GM18505 (cell line): ENCODE results near the gene CAPRIN2.

Experiments
- ATAC-seq: cut with Tn5 transposase; IDR thresholded peaks from one replicate; pipeline ENCODE4 v1.9.1; 2021; ENCODE audit not compliant: unreplicated experiment
- POLR2A ChIP-seq: IDR thresholded peaks from 4 replicates; pipeline ENCODE4 v1.6.1; 2011; ENCODE audit warnings: borderline replicate concordance; ENCODE audit not compliant: insufficient read depth, insufficient read length; ENCODE audit errors: extremely low read depth

Gene CAPRIN2

DNA sequence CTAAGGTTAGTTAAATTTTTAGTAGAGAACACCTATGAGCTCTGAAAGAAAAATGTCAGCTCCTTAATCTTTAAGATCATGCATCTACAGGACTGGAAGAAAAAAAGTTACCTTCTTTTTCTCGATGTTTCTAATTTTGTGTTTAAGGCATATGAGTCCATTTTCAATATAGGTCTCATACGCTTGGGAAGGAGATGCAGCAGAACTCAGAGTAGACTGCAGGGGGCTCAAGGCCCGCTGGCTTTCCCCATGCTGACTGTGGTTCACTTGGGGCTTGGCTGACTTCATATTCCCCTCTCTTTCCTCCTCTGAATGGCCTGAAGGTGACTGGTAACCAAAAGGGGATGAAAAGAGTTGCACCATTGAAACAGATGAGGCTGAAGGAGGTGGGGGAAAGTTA lies 1.5 kb downstream of the CAPRIN2 start:
- TF ChIP-seq POLR2A, result no peak
- ATAC-seq, result no peak

DNA sequence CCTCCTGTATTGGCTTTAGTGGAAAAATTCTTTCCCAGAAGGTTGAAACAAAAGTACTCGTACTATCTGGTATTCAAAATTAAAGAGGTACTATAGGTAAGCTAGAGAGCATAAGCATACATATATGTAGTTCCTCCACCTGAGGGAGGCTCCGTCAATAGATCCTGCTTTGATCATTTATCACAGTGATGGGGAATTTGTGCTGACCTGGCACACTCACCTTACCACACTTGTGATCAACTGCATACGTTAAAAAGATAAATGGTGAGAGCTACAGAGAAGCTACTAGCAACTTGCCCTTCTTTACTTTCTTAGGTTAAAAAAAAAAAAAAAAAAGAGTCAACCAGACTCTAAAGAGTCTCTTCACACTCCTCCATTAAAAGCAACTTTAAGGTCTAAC lies 2.5 kb downstream of the CAPRIN2 start:
- ATAC-seq, result no peak
- TF ChIP-seq POLR2A, result no peak

DNA sequence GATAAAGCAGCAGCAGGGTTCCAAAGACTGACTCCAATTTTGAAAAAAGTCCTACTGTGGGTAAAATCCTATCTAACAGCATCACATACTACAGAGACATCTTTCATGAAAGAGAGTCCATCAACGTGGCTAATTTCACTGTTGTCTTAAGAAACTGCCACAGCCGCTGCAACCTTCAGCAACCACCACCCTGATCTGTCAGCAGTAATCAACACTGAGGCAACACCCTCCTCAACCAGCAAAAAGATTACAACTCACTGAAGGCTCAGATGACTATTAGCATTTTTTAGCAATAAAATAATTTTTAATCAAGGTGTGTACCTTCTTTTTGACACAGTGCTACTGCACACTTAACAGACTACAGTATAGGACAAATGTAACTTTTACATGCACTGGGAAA lies 6.6 kb downstream of the CAPRIN2 start:
- no peak for ATAC-seq
- TF ChIP-seq POLR2A, result no peak

DNA sequence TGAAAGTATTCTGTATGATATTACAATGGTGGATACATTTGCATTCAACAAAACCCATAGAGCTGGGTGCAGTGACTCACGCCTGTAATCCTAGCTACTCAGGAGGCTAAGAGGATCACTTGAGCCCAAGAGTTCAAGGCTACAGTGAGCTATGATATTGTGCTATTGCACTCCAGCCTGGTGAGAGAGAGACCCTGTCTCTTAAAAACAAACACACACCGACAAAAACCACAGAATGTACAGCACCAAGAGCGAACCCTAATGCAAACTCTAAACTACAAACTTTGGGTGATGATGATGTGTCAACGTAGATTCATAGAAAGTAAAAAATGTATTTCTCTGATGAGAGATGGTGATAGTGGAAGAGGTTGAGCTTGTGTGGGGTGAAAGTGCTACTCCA lies 8.6 kb downstream of the CAPRIN2 start:
- TF ChIP-seq POLR2A, result no peak
- ATAC-seq, result no peak

DNA sequence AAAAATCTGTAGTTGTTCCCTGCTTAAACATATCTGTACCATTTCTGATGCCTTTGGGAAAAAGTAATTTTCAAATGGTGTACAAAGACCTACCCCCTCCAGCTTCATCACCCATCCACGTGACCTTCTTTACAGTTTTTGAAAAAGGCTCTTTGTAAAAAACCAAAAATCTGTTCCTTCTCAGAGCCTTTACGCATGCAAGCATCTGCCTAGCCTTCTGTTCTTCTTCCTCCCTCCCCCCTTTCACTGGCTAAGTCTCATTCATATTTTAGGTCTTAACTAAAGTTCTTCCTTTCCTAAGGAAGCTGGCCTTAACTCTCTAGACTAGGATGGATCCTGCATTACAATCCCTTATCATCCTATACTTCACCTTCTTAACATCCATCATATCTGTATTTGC lies 10.4 kb downstream of the CAPRIN2 start:
- no peak for TF ChIP-seq POLR2A
- ATAC-seq, result no peak

DNA sequence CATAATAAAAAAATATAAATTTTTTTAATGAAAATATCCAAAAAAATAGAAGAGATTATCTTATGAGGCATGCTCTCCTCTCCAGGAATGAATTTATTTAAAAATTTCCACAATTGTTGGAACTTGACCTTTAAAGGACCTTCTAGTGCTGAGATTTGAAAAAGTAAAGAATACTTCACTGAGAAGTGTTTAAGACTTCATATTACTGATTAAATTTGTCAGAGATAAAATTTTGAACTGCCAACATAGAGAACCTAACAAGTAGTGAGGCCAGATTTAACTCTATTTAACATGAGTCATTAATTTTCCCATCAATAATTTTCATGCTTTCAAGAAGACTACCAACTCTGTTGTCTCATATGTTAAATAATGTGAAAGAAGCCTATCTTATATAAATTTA lies 14.5 kb downstream of the CAPRIN2 start:
- no peak for ATAC-seq
- no peak for TF ChIP-seq POLR2A

DNA sequence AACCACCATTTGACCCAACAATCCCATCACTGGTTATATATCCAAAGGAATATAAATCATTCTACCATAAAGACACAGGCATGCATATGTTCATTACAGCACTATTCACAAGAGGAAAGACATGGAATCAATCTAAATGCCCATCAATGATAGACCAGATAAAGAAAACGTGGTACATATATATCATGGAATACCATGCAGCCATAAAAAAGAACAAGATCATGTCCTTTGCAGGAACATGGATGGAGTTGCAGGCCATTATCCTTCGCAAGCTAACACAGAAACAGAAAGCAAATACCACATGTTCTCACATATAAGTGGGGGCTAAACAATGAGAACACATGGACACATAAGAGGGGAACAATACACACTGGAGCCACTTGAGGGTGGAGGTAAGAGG lies 15.7 kb downstream of the CAPRIN2 start:
- ATAC-seq, result no peak
- TF ChIP-seq POLR2A, result no peak

DNA sequence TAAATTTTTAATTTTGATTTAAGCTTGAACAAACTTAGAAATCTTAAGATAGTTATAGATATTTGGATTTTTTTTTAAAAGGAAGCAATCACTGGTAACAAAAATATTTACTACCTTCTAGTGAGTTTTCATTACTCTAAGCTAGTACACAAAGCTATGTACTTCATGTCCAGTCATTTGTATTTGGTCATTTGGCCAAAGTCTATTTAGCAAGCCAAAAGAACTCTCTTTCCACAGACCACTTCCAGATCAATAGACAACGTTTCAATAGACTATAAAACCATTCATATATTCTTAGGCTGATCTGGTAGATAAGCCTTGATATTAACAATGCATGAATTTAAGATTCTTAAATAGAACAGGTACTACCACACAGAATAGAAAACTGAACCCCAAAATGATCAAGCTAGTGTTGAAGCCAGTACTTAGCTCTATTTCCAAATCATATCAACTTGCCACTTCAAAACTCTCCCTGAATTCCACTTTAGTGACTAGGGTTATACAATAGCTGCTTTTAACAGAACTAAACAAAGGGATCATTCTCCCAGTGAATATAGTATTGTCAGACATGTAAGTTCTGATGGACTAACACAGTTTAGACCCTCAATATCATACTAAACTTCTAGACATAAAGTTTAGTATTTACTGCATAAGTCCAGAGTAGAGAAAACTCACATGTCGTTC lies 21.7 kb downstream of the CAPRIN2 start:
- no peak for ATAC-seq
- no peak for TF ChIP-seq POLR2A

DNA sequence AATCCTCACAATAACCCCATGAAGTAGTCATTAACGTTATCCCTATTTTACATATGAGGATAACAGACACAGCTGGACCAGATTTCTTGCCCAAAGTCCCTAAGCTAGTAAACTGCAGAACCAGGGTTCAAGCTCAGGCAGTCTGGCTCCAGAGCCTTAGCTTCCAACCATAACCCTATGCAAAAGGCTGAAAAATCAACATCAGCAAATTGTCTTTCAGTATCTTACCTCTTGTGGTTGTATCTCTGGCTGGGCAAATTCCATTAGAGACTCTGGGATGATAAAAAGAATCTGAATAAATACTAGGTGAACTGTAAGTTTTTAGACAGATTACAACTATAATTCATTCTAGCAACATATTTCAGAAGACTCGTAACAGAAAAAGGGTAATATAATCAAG lies 24.7 kb downstream of the CAPRIN2 start:
- no peak for TF ChIP-seq POLR2A
- ATAC-seq, result no peak

DNA sequence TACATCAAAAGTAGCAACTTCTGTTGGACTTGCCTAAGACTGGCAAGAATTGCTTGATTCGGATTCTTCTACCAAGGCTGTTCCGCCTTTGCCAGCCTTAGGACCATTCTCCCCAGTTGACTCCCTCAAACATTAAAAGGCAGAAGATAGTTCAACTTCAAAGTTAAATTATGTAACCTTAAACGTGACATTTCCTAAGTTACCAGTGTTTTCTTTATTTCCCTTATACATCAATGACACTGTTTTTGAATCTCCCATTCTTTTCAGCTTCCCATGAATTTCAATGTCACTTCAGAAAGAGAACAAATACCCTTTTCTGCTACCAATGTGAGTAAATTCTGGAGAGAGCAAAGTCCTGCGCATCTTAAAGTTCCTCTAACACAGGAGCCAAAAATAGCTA lies 25.2 kb downstream of the CAPRIN2 start:
- TF ChIP-seq POLR2A, result no peak
- ATAC-seq, result no peak

DNA sequence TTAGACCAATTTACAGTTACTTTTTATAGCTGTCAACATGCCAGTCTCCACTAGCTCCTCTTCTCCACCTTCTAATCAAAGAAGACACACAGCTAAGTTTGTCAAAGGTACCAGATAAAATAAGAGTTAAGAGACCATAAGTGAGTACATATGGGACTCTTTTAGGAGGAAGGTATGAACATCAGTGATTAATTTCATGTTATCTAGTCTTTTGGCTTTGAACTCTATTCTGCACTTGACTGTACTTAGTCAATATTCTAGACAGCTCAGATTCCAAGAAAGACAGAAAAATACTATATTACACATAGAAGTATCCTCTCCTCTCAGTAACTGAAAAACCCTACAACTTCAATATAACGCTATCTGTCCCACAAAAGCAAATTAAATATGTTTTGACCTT lies 28.1 kb downstream of the CAPRIN2 start:
- ATAC-seq, result no peak
- no peak for TF ChIP-seq POLR2A

DNA sequence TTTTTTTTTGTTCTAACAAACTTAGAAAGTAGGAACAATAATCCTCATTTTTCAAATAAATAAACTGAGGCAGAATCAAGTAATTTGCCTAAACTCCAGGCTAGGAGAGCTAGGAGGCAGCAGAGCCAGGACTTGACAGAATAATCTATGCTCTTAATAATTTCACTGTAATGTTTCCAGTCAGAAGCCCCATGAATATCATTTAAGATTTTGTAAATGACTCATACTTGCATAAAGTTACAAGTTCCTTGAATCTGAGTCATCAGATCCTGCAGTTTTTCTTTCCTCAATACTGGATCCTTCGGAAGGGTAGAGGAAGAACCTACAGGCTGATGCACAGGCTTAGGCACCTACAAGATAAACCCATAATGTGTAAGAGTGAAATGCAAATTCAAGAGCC lies 29.0 kb downstream of the CAPRIN2 start:
- no peak for ATAC-seq
- no peak for TF ChIP-seq POLR2A

DNA sequence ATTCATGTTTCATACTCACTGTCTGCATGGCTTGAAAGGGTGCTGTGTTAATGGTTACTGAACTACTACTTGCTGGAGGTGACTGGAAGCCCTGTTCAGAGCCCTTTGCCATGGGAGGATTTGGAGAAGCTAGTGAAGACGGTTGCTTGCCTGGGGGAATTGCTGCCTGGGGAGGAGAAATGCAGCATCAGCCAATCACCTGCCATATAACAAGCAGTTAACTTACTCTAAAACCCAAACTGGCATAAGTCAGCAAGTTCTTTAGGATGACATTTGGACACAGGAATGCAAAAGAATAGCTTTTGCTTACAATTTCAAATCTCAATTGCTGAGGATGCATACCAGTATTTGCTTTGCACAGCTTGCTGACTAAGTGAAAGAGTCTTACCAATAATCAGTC lies 35.7 kb downstream of the CAPRIN2 start:
- TF ChIP-seq POLR2A, result no peak
- ATAC-seq, result no peak

DNA sequence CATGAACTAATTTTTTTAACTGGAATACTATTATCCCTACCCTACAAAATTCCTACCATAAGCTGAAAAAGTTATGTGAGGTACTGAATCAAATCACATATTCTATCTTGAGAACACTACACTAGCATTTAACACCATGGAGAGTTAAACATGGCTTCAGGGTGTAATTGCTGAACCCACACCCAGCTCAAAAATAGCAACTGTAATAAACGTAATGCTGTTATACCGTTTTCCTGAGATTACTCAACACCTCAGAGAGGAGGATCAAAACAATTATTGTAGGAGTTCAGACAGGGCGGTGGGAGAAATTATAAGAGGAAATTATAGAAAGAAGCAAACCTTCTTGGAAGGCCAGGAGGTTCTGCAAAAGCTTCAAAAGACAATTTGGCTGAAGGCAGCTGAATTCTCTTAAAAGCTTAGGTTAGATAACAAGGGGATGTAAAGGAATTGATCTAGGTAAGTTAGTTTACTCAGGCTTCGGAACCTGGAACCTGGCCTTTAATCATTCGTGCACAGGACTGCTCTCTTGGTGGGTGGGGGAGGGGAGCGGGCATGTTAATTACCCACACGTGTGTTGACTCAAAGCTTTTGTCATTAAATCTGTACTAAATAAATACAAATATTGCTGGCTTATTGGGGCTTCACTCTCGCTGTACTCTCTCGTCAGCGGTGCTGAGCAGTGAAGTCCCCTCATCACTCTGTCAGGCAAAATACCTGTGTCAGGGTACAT lies 47.0 kb downstream of the CAPRIN2 start:
- ATAC-seq, result no peak
- no peak for TF ChIP-seq POLR2A
